T-helper 1 cell treated with Interleukin-12 subunit alpha and Interleukin-12 subunit beta and Interleukin-4 antibody, amounts not matched to agents 30 ng/mL and 1 ng/mL, for 36 hours (primary cell): ENCODE measurements around the gene SIVA1. TPM values are rescaled to one million over a fixed set of nuclear protein-coding genes. Genes with fewer than 3 reads are reported as not detected.

Source experiments
- intact Hi-C: fragments of 100-400 bp; cut with micrococcal nuclease; formaldehyde crosslinking; loops from one replicate; pipeline ENCODE4 v1.15.1; 2024
- total RNA-seq: library from RNA; stranded (reverse); gene quantifications from 2 replicates; pipeline ENCODE4 v1.2.3, GENCODE V29; 2022

Gene SIVA1
- total RNA-seq, 1 donor from 2014 or later: 93.1 TPM

GRCh38 chr14:104750056-104750752 is 2.7 kb upstream of the SIVA1 start:
- intact Hi-C loops: loop anchor here (10.0 kb wide), 1 partner anchor 1805 kb away; no protein-coding TSS in a partner anchor

- intact Hi-C loops: loop anchor here (10.0 kb wide), 1 partner anchor 1806 kb away; no protein-coding TSS in a partner anchor
Observed at GRCh38 chr14:104750753-104751057, 2.2 kb upstream of the SIVA1 start.

- intact Hi-C loops: loop anchor here (1.0 to 10.0 kb wide), 17 partner anchors 17 to 1807 kb away; partner anchors contain the start of genes ADSS1, AKT1, BRF1 and CDCA4
Observed at GRCh38 chr14:104751539-104752422, 1.2 kb upstream of the SIVA1 start.

- intact Hi-C loops: loop anchor here (1.0 to 10.0 kb wide), 17 partner anchors 16 to 1808 kb away; partner anchors contain the start of genes ADSS1, AKT1, BRF1 and CDCA4
Observed at GRCh38 chr14:104752423-104752734, 568 bp upstream of the SIVA1 start.

- intact Hi-C loops: loop anchor here (2.0 to 10.0 kb wide), 3 partner anchors 65 to 1809 kb away; partner anchors contain the start of gene INF2
Observed at GRCh38 chr14:104753528-104754212, 723 bp downstream of the SIVA1 start.

GRCh38 chr14:104754213-104754851 is 1.4 kb downstream of the SIVA1 start:
- intact Hi-C loops: loop anchor here (10.0 kb wide), 1 partner anchor 1810 kb away; no protein-coding TSS in a partner anchor

GRCh38 chr14:104755621-104756020 is 2.7 kb downstream of the SIVA1 start:
- intact Hi-C loops: loop anchor here (10.0 kb wide), 1 partner anchor 1811 kb away; no protein-coding TSS in a partner anchor

- intact Hi-C loops: loop anchor here (10.0 kb wide), 1 partner anchor 1812 kb away; no protein-coding TSS in a partner anchor
Observed at GRCh38 chr14:104756477-104757237, 3.7 kb downstream of the SIVA1 start.

- intact Hi-C loops: loop anchor here (10.0 kb wide), 1 partner anchor 1812 kb away; no protein-coding TSS in a partner anchor
Observed at GRCh38 chr14:104757238-104757585, 4.3 kb downstream of the SIVA1 start.

- intact Hi-C loops: loop anchor here (10.0 kb wide), 1 partner anchor 1813 kb away; no protein-coding TSS in a partner anchor
Observed at GRCh38 chr14:104757681-104758392, 4.9 kb downstream of the SIVA1 start.

- intact Hi-C loops: loop anchor here (10.0 kb wide), 1 partner anchor 1814 kb away; no protein-coding TSS in a partner anchor
Observed at GRCh38 chr14:104758981-104759969, 6.3 kb downstream of the SIVA1 start.

GRCh38 chr14:104765517-104765916 is 12.6 kb downstream of the SIVA1 start:
- intact Hi-C loops: loop anchor here (5.0 kb wide), 1 partner anchor 102 kb away; the partner anchor contains the start of gene CEP170B

- intact Hi-C loops: loop anchor here (5.0 kb wide), 1 partner anchor 101 kb away; the partner anchor contains the start of gene CEP170B
Observed at GRCh38 chr14:104766256-104766862, 13.4 kb downstream of the SIVA1 start.

- intact Hi-C loops: loop anchor here (5.0 kb wide), 1 partner anchor 100 kb away; the partner anchor contains the start of gene CEP170B
Observed at GRCh38 chr14:104766863-104767633, 14.1 kb downstream of the SIVA1 start.

GRCh38 chr14:104767634-104767918 is 14.6 kb downstream of the SIVA1 start:
- intact Hi-C loops: loop anchor here (5.0 kb wide), 1 partner anchor 100 kb away; the partner anchor contains the start of gene CEP170B

GRCh38 chr14:104768437-104769323 is 15.7 kb downstream of the SIVA1 start:
- intact Hi-C loops: loop anchor here (1.0 to 5.0 kb wide), 5 partner anchors 16 to 108 kb away; partner anchors contain the start of genes CEP170B and ZBTB42
